Measurements from ENCODE around the gene CBLL1. TPM values are rescaled to one million over a fixed set of nuclear protein-coding genes. Genes with fewer than 3 reads are reported as not detected.

CBLL1 gene
- total and polyA plus RNA-seq, 10 of the 15 experiments (the other 5 are each of a cell fraction or from before 2014, with no cell fraction given): 7.2 to 40.1 (median 23.4) TPM

GRCh38 chr7:107768263-107768662, 24.3 kb downstream of the CBLL1 start:
- H4K20me1 ChIP-seq (ENCODE audit: control insufficient read depth, insufficient read depth): no peaks in the 10 kb centered on the region
- no peaks in the 10 kb centered on the region for H3K79me2 ChIP-seq (ENCODE audit: control insufficient read depth, insufficient read depth, low read length)
- no peak overlapping the region for H3K4me3 ChIP-seq
- CTCF ChIA-PET: no interaction called here
- H3K9ac ChIP-seq (ENCODE audit: control insufficient read depth, insufficient read depth, low read length): no peak overlapping the region
- no peaks in the 10 kb centered on the region for H3K27me3 ChIP-seq (replicated peaks in 1 of 2; ENCODE audit: control insufficient read depth in 2 of 2, insufficient read depth in 2 of 2, low read length in 1 of 2)
- in situ Hi-C loops (cut with MboI) (no loop called here), intact Hi-C loops (cut with micrococcal nuclease; ENCODE audit: unreplicated experiment) (no loop called here)
- H3K27ac ChIP-seq (ENCODE audit: control insufficient read depth, insufficient read depth): no peak overlapping the region
- SMC1A ChIA-PET (ENCODE audit: uncharacterized antibody, unreplicated experiment): no interaction called here
- no peak overlapping the region for H3K4me2 ChIP-seq (ENCODE audit: control insufficient read depth, insufficient read depth)
- RAD21 ChIA-PET (ENCODE audit: unreplicated experiment): no interaction called here
- WGBS (ENCODE audit: insufficient coverage, insufficient replicate concordance, low lambda C conversion rate, missing lambda C conversion rate): 47% methylated on average over 1 of the region's 1 CpG
- ATAC-seq (no peak), FAIRE-seq (no peak), DNase-seq (ENCODE audit: low read depth, low spot score) (no peak)
- POLR2A ChIA-PET: no interaction called here
- BruUV-seq (replicated peaks): no TSS peak
- H3K36me3 ChIP-seq (ENCODE audit: control insufficient read depth in 2 of 2, insufficient read depth in 2 of 2, low read length in 1 of 2): no peaks in the 10 kb centered on the region
- no peak overlapping the region for H2AFZ ChIP-seq (ENCODE audit: control insufficient read depth, low read depth, low read length)
- H3K9me3 ChIP-seq (replicated peaks; ENCODE audit: control insufficient read depth, insufficient read depth, low read length): no peaks in the 10 kb centered on the region
- TF ChIP-seq SRF (IDR thresholded peaks at IDR 0.05; ENCODE audit: low read depth in 2 of 2, low read length in 2 of 2): no peak
- no peak for TF ChIP-seq CEBPB (IDR thresholded peaks at IDR 0.05; ENCODE audit: borderline replicate concordance in 1 of 2, low read depth in 2 of 2, low read length in 2 of 2)
- no peak for TF ChIP-seq ZNF622 (IDR thresholded peaks at IDR 0.05)
- no peak for TF ChIP-seq HDGF (IDR thresholded peaks at IDR 0.05)
- no peak for TF ChIP-seq STAT3 (IDR thresholded peaks at IDR 0.05; ENCODE audit: low read depth, low read length)
- no peak for TF ChIP-seq E2F8 (IDR thresholded peaks at IDR 0.05; ENCODE audit: low read depth, partially characterized antibody)
- no peak for TF ChIP-seq RB1 (IDR thresholded peaks at IDR 0.05; ENCODE audit: borderline replicate concordance)
- no peak for TF ChIP-seq TCF12 (IDR thresholded peaks at IDR 0.05; ENCODE audit: low read depth, low read length)
- TF ChIP-seq ESRRA (IDR thresholded peaks at IDR 0.05; ENCODE audit: low read length): no peak
- no peak for TF ChIP-seq IKZF2 (IDR thresholded peaks at IDR 0.05)
- no peak for TF ChIP-seq SKIL (IDR thresholded peaks at IDR 0.05; ENCODE audit: low read depth, poor library complexity, severe bottlenecking)
- TF ChIP-seq HCFC1 (IDR thresholded peaks at IDR 0.05; ENCODE audit: low read length): no peak
- no peak for TF ChIP-seq ZNF274 (IDR thresholded peaks at IDR 0.05; ENCODE audit: insufficient read depth, insufficient read length)
- TF ChIP-seq EP300 (IDR thresholded peaks at IDR 0.05; ENCODE audit: borderline replicate concordance in 1 of 2, control insufficient read depth in 1 of 2, low read depth in 2 of 2, low read length in 2 of 2): no peak
- no peak for TF ChIP-seq SP1 (IDR thresholded peaks at IDR 0.05; ENCODE audit: low read depth, low read length)
- TF ChIP-seq USF2 (IDR thresholded peaks at IDR 0.05; ENCODE audit: borderline replicate concordance, low read depth, low read length): no peak
- H3K4me1 ChIP-seq (ENCODE audit: control insufficient read depth, insufficient read depth, low read length): no peaks in the 10 kb centered on the region
